Camera-type eye (tissue), 1 donor: ENCODE measurements around the gene KRTAP9-2. TPM values are rescaled to one million over a fixed set of nuclear protein-coding genes. Genes with fewer than 3 reads are reported as not detected.

Source experiments
- total RNA-seq: library from RNA; depleted of rRNA; stranded (reverse); fragments of >200 nt; gene quantifications from one replicate; pipeline ENCODE4 v1.2.3, GENCODE V29; 2014

KRTAP9-2 gene, protein sequence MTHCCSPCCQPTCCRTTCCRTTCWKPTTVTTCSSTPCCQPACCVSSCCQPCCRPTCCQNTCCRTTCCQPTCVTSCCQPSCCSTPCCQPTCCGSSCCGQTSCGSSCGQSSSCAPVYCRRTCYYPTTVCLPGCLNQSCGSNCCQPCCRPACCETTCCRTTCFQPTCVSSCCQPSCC
- total RNA-seq, result not detected

DNA sequence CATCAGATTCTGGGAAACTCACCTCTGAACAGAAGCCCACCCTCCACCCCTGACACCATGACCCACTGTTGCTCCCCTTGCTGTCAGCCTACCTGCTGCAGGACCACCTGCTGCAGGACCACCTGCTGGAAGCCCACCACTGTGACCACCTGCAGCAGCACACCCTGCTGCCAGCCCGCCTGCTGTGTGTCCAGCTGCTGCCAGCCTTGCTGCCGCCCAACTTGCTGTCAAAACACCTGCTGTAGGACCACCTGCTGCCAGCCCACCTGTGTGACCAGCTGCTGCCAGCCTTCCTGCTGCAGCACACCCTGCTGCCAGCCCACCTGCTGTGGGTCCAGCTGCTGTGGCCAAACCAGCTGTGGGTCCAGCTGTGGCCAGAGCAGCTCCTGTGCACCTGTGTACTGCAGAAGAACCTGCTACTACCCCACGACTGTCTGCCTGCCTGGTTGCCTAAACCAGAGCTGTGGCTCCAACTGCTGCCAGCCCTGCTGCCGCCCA lies at the start of gene KRTAP9-2:
Gene KRTAP9-2 (plus strand): TSS at position 51 of the 498 bp plus-strand sequence. CDS start 7 bp downstream, at position 58.

DNA sequence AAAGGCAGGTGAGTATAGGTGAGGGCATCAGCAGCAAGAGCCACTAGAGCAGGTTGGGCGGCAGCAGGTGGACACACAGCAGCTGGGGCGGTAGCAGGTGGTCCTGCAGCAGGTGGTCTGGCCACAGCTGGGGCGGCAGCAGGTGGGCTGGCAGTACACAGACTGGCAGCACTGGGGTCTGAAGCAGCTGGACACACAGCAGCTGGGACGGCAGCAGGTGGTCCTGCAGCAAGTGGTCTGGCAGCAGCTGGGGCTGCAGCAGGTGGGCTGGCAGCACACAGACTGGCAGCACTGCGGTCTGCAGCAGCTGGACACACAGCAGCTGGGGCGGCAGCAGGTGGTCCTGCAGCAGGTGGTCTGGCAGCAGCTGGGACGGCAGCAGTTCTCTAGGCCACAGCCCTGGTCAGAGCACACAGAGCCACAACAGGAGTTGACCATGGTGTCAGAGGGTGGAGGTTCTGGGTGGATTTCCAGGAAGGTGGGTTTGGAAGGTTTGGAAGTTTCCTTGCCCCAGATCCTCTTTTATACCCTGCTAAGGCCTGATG lies 48.6 kb upstream of the KRTAP9-2 start, which contains the start of gene KRTAP4-2:
Gene KRTAP4-2 (minus strand): TSS at position 495 of the 545 bp plus-strand sequence. CDS start 57 bp downstream, at position 438.

DNA sequence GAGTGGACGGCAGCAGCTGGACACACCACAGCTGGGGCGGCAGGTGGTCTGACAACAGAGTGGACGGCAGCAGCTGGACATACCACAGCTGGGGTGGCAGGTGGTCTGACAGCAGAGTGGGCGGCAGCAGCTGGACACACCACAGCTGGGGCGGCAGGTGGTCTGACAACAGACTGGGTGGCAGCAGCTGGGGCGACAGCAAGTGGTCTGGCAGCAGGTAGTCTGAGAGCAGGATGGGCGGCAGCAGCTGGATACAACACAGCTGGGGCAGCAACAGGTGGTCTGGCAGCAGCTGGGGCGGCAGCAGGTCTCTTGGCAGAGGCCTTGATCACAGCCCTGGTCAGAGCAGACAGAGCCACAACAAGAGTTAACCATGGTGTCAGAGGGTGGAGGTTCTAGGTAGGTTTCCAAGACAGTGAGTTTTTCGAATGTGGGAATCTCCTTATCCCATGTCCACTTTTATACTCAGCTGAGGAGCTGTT lies 41.9 kb upstream of the KRTAP9-2 start, which contains the start of gene KRTAP4-1:
Gene KRTAP4-1 (minus strand): TSS at position 432 of the 482 bp plus-strand sequence. CDS start 57 bp downstream, at position 375.

DNA sequence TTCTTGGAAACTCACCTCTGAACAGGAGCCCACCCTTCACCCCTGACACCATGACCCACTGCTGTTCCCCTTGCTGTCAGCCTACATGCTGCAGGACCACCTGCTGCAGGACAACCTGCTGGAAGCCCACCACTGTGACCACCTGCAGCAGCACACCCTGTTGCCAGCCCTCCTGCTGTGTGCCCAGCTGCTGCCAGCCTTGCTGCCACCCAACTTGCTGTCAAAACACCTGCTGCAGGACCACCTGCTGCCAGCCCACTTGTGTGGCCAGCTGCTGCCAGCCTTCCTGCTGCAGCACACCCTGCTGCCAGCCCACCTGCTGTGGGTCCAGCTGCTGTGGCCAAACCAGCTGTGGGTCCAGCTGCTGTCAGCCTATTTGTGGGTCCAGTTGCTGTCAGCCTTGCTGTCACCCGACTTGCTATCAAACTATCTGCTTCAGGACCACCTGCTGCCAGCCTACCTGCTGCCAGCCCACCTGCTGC lies 36.6 kb upstream of the KRTAP9-2 start, which contains the start of gene KRTAP9-1:
Gene KRTAP9-1 (plus strand): TSS at position 51 of the 482 bp plus-strand sequence. CDS start 0 bp downstream, at position 51.

DNA sequence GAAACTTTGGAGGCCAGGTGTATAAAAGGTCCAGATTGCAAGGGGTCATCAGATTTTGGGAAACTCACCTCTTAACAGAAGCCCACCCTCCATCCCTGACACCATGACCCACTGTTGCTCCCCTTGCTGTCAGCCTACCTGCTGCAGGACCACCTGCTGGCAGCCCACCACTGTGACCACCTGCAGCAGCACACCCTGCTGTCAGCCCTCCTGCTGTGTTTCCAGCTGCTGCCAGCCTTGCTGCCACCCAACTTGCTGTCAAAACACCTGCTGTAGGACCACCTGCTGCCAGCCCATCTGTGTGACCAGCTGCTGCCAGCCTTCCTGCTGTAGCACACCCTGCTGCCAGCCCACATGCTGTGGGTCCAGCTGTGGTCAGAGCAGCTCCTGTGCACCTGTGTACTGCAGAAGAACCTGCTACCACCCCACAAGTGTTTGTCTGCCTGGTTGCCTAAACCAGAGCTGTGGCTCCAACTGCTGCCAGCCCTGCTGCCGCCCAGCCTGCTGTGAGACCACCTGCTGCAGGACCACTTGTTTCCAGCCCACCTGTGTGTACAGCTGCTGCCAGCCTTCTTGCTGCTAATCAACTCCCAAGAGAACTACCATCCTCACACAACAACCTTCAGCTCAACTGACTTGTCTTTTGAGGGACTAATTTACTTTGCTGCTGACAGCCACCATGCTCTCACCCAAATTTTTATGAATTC lies 6.1 kb downstream of the KRTAP9-2 start, which contains the start of gene KRTAP9-3:
Gene KRTAP9-3 (plus strand): TSS at position 51 of the 707 bp plus-strand sequence. CDS start 53 bp downstream, at position 104.

DNA sequence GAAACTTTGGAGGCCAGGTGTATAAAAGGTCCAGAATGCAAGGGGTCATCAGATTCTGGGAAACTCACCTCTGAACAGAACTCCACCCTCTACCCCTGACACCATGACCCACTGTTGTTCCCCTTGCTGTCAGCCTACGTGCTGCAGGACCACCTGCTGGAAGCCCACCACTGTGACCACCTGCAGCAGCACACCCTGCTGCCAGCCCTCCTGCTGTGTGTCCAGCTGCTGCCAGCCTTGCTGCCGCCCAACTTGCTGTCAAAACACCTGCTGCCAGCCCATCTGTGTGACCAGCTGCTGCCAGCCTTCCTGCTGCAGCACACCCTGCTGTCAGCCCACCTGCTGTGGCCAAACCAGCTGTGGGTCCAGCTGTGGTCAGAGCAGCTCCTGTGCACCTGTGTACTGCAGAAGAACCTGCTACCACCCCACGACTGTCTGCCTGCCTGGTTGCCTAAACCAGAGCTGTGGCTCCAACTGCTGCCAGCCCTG lies 11.5 kb downstream of the KRTAP9-2 start, which contains the start of gene KRTAP9-8:
Gene KRTAP9-8 (plus strand): TSS at position 51 of the 489 bp plus-strand sequence. CDS start 53 bp downstream, at position 104.

DNA sequence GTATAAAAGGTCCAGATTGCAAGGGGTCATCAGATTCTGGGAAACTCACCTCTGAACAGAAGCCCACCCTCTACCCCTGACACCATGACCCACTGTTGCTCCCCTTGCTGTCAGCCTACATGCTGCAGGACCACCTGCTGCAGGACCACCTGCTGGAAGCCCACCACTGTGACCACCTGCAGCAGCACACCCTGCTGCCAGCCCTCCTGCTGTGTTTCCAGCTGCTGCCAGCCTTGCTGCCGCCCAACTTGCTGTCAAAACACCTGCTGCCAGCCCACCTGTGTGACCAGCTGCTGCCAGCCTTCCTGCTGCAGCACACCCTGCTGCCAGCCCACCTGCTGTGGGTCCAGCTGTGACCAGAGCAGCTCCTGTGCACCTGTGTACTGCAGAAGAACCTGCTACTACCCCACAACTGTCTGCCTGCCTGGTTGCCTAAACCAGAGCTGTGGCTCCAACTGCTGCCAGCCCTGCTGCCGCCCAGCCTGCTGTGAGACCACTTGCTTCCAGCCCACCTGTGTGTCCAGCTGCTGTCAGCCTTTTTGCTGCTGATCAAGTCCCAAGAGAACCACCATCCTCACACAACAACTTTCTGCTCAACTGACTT lies 23.3 kb downstream of the KRTAP9-2 start, which contains the start of gene KRTAP9-4:
Gene KRTAP9-4 (plus strand): TSS at position 51 of the 604 bp plus-strand sequence. CDS start 34 bp downstream, at position 85.

DNA sequence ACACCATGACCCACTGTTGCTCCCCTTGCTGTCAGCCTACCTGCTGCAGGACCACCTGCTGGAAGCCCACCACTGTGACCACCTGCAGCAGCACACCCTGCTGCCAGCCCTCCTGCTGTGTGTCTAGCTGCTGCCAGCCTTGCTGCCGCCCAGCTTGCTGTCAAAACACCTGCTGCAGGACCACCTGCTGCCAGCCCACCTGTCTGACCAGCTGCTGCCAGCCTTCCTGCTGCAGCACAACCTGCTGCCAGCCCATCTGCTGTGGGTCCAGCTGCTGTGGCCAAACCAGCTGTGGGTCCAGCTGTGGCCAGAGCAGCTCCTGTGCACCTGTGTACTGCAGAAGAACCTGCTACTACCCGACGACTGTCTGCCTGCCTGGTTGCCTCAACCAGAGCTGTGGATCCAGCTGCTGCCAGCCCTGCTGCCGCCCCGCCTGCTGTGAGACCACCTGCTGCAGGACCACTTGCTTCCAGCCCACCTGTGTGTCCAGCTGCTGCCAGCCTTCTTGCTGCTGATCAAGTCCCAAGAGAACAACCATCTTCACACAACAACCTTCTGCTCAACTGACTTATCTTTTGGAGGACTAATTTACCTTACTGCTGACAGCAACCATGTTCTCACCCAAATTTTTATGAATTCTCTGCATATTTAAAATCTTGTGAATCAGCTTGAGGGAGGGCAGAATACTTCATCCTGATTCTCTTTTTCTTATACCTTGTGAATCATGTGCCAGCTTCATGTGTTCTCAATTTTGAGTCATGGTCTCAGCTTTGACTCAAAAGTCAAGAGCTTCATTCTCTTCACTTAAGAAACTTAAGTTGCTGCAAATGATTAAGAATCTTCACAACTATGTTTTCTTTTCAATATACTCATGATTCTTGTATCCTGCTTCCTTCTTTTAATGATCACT lies 29.2 kb downstream of the KRTAP9-2 start, which contains the start of gene KRTAP9-9:
Gene KRTAP9-9 (plus strand): TSS at position 4 of the 910 bp plus-strand sequence.

DNA sequence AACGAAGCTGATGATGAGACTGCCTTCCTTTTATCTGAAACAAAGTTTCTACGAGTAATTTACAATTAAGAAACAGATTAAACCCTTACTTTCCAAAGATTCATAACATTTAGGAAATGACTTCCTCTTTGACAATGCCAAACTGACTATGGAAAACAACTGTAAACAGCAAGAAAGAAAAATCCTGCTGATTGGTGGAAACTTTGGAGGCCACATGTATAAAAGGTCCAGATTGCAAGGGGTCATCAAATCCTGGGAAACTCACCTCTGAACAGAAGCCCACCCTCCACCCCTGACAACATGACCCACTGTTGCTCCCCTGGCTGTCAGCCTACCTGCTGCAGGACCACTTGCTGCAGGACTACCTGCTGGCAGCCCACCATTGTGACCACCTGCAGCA lies 38.6 kb downstream of the KRTAP9-2 start, which contains the start of gene KRTAP9-6:
Gene KRTAP9-6 (plus strand): TSS at position 301 of the 400 bp plus-strand sequence. CDS start 0 bp downstream, at position 301.

DNA sequence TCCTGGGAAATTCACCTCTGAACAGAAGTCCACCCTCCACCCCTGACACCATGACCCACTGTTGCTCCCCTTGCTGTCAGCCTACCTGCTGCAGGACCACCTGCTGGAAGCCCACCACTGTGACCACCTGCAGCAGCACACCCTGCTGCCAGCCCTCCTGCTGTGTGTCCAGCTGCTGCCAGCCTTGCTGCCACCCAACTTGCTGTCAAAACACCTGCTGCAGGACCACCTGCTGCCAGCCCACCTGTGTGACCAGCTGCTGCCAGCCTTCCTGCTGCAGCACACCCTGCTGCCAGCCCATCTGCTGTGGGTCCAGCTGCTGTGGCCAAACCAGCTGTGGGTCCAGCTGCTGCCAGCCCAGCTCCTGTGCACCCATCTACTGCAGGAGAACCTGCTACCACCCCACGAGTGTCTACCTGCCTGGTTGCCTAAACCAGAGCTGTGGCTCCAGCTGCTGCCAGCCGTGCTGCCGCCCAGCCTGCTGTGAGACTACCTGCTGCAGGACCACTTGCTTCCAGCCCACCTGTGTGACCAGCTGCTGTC lies 49.3 kb downstream of the KRTAP9-2 start, which contains the start of gene KRTAP9-7:
Gene KRTAP9-7 (plus strand): TSS at position 51 of the 543 bp plus-strand sequence. CDS start 0 bp downstream, at position 51.

Other genes with a start within 250 kb of the KRTAP9-2 start
- 1.4 TPM for gene KRT40, start 242.3 kb upstream of the KRTAP9-2 start, total RNA-seq
- gene KRTAP3-3, start 232.5 kb upstream of the KRTAP9-2 start, total RNA-seq, result not detected
- gene KRTAP3-2, start 226.7 kb upstream of the KRTAP9-2 start, total RNA-seq, result not detected
- gene KRTAP3-1, start 217.5 kb upstream of the KRTAP9-2 start, total RNA-seq, result not detected
- not detected for gene KRTAP1-5, start 199.4 kb upstream of the KRTAP9-2 start, total RNA-seq
- gene KRTAP1-4, start 196.5 kb upstream of the KRTAP9-2 start, total RNA-seq, result not detected
- not detected for gene KRTAP1-3, start 191.8 kb upstream of the KRTAP9-2 start, total RNA-seq
- gene KRTAP1-1, start 185.2 kb upstream of the KRTAP9-2 start, total RNA-seq, result not detected
- not detected for gene KRTAP2-1, start 179.3 kb upstream of the KRTAP9-2 start, total RNA-seq
- not detected for gene KRTAP2-2, start 171.4 kb upstream of the KRTAP9-2 start, total RNA-seq
- not detected for gene KRTAP2-3, start 166.5 kb upstream of the KRTAP9-2 start, total RNA-seq
- gene KRTAP2-4, start 160.8 kb upstream of the KRTAP9-2 start, total RNA-seq, result not detected
- not detected for gene KRTAP4-7, start 142.5 kb upstream of the KRTAP9-2 start, total RNA-seq
- not detected for gene KRTAP4-8, start 128.5 kb upstream of the KRTAP9-2 start, total RNA-seq
- not detected for gene KRTAP4-16, start 124.4 kb upstream of the KRTAP9-2 start, total RNA-seq
- gene KRTAP4-9, start 121.3 kb upstream of the KRTAP9-2 start, total RNA-seq, result not detected
- gene KRTAP4-11, start 108.3 kb upstream of the KRTAP9-2 start, total RNA-seq, result not detected
- not detected for gene KRTAP4-12, start 102.5 kb upstream of the KRTAP9-2 start, total RNA-seq
- gene KRTAP4-6, start 86.1 kb upstream of the KRTAP9-2 start, total RNA-seq, result not detected
- gene KRTAP4-5, start 76.8 kb upstream of the KRTAP9-2 start, total RNA-seq, result not detected
- not detected for gene KRTAP4-4, start 65.9 kb upstream of the KRTAP9-2 start, total RNA-seq
- gene KRTAP4-3, start 58.4 kb upstream of the KRTAP9-2 start, total RNA-seq, result not detected
- not detected for gene KRTAP4-2, start 48.4 kb upstream of the KRTAP9-2 start, total RNA-seq
- gene KRTAP4-1, start 41.7 kb upstream of the KRTAP9-2 start, total RNA-seq, result not detected
- gene KRTAP9-1, start 36.8 kb upstream of the KRTAP9-2 start, total RNA-seq, result not detected
- gene KRTAP9-3, start 5.8 kb downstream of the KRTAP9-2 start, total RNA-seq, result not detected
- gene KRTAP9-8, start 11.4 kb downstream of the KRTAP9-2 start, total RNA-seq, result 0.44 TPM
- gene KRTAP9-4, start 23.0 kb downstream of the KRTAP9-2 start, total RNA-seq, result not detected
- not detected for gene KRTAP9-9, start 28.7 kb downstream of the KRTAP9-2 start, total RNA-seq
- gene KRTAP9-6, start 38.7 kb downstream of the KRTAP9-2 start, total RNA-seq, result not detected
- not detected for gene KRTAP9-7, start 49.0 kb downstream of the KRTAP9-2 start, total RNA-seq
- gene KRTAP29-1, start 76.2 kb downstream of the KRTAP9-2 start, total RNA-seq, result not detected
- gene KRTAP16-1, start 82.7 kb downstream of the KRTAP9-2 start, total RNA-seq, result not detected
- gene KRTAP17-1, start 89.1 kb downstream of the KRTAP9-2 start, total RNA-seq, result not detected
- not detected for gene KRT33A, start 124.2 kb downstream of the KRTAP9-2 start, total RNA-seq
- not detected for gene KRT33B, start 143.2 kb downstream of the KRTAP9-2 start, total RNA-seq
- gene KRT34, start 155.7 kb downstream of the KRTAP9-2 start, total RNA-seq, result not detected
- not detected for gene KRT31, start 171.0 kb downstream of the KRTAP9-2 start, total RNA-seq
- not detected for gene KRT37, start 197.9 kb downstream of the KRTAP9-2 start, total RNA-seq
- gene KRT38, start 214.3 kb downstream of the KRTAP9-2 start, total RNA-seq, result not detected
- gene KRT32, start 240.7 kb downstream of the KRTAP9-2 start, total RNA-seq, result not detected